Measurements from ENCODE around the gene ROS1.

ROS1 gene

DNA sequence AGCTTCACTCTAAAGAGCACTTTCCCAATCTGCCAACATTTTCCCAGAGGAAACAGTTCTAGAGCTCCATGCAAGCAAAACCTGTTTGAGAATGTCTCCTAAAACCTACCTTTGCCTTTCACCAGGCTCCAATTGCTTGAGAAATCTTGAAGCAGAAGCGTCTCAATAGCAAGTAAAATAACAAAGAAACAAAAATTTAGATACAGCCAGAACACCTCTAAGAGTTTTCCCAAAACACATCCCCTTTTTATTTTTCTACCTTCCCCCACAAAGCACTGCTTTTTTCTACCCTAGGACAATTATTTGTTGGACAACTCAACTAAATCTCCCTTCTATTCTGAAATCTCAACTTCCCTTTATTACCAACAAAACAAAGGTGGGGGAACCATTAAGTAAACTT, 156.8 kb downstream of the ROS1 start:
- no peak for FAIRE-seq
- DNase-seq (ENCODE audit: insufficient read length, low spot score): no peak
- TF ChIP-seq, protein P1, sequence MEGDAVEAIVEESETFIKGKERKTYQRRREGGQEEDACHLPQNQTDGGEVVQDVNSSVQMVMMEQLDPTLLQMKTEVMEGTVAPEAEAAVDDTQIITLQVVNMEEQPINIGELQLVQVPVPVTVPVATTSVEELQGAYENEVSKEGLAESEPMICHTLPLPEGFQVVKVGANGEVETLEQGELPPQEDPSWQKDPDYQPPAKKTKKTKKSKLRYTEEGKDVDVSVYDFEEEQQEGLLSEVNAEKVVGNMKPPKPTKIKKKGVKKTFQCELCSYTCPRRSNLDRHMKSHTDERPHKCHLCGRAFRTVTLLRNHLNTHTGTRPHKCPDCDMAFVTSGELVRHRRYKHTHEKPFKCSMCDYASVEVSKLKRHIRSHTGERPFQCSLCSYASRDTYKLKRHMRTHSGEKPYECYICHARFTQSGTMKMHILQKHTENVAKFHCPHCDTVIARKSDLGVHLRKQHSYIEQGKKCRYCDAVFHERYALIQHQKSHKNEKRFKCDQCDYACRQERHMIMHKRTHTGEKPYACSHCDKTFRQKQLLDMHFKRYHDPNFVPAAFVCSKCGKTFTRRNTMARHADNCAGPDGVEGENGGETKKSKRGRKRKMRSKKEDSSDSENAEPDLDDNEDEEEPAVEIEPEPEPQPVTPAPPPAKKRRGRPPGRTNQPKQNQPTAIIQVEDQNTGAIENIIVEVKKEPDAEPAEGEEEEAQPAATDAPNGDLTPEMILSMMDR (IDR thresholded peaks at IDR 0.05; ENCODE audit: insufficient read depth, missing control alignments): no peak

DNA sequence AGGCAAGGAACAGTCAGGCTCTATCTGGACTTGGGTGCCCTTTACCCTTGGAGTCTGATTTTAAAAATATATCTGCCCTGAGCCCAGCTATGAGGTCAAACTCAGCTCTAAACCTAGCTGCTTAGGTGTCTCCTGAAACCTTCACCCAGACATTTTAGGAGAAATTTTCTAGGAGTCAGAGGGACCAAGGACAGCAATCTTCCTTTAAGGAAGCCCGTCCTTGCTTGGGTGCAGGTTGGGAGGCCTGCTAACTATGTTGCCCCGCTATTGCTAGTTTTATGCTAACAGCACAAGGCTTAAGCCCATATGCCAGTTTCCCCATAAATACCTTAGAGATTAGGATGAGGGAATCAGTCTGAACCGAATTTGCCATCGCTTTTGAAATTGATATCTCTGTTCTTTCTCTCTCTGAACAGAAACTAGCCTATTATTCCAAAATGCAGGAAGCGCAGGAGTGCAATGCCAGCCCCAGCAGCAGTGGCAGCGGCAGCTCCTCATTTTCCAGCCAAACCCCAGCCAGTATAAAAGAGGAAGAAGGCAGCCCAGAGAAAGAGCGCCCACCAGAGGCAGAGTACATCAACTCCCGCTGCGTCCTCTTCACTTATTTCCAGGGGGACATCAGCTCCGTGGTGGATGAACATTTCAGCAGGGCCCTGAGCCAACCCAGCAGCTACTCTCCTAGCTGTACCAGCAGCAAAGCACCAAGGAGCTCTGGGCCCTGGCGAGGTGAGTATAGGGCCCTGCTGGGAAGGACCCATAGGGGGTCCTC, 157.8 kb downstream of the ROS1 start:
- TF ChIP-seq, protein P1 (IDR thresholded peaks at IDR 0.05; ENCODE audit: insufficient read depth, missing control alignments): no peak
- DNase-seq (ENCODE audit: insufficient read length, low spot score) (no peak), FAIRE-seq (no peak)

DNA sequence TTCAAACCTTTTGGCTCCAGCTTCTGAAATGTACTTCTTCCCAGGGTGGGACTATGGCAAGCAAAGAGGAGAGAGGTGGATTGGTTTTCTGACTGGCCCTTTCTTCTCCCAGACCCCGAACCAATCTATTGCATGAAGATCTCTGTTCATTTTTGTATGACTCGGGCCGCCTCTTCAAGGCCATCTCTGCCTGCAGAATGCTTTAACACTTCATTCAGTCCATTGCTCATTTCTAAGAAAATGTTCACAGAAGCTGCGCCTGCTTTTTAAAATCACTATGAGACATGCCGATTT, 158.7 kb downstream of the ROS1 start:
- TF ChIP-seq, protein P1 (IDR thresholded peaks at IDR 0.05; ENCODE audit: insufficient read depth, missing control alignments): no peak
- FAIRE-seq: no peak
- DNase-seq (ENCODE audit: insufficient read length, low spot score): no peak

DNA sequence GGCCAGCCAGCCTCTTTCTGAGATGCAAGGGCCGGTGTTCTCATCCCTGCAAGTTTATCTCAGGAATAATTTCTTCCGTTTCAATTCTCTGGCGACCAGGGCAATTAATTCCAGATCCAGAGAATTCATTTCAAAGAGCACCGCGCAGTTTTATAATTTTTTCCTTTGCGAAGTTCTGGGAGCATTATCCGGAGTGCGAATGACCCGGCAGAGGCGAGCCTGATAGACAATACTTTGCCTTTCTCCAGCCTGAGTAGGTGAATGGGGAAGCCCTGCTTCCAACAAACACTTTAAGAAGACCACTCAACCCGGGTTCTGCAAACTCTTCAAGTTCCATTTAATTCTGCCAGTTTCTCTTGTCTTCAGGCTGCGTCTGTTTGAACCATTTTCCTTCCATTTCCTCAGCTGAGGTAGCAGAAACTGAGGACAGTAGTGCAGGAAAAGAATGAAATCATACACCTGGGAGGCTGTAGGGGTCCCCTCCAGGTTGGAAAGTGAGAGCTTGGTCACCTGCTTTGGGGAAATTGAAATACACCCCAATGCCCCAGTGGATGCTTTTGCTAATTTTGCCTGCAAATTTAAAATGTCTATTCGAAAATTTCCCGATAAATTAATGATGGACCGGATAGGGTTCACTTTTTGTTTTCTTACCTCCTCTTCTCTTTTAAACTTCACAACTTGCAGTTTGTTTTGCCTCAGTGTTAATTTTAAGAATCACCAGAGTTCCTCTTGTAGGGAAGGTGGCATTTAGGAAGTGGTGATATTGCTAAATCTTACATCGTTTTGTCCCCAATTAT, 159.3 kb downstream of the ROS1 start:
- FAIRE-seq: no peak
- no peak for DNase-seq (ENCODE audit: insufficient read length, low spot score)

DNA sequence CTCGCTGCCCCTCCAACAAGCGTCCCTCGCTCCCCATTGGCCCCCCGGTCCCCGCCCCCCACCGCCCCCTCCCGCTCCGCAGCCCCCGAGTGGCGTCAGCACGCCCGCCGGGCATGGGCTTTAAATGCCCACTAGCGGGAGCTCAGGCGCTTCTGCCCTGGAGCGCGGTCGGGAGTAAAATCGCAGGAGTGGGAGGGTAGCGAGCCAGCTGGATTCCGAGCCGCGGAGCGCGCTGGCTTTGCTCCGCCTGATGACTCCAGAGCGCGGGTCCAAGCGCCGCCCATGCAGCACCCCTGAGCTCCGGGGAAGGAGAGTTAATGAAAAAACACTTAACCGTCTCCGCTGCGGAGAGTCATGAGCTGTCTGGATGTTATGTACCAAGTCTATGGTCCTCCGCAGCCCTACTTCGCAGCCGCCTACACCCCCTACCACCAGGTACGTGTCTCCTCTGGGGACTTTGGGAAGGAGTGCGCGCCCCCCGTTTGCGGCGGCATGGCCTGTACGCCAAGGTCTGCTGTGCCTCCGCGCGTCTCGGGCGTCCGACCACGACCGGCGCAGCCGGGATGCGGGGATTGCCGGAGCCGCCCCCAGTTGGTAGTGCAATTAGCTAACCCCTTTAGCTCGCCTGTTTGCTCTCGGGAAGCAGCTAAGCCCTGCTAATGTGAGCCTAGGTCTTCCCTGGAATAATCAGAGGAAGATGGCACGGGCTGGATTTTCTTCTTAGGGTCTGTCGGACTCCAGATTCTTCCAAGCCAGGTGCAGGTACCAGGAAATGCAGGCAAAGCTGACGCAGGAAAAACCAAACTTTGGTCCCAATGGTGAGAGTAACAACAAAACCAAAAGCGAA, 160.1 kb downstream of the ROS1 start, which contains the start of gene VGLL2:
Gene VGLL2 (plus strand): TSS at position 149 of the 847 bp plus-strand sequence. CDS start 206 bp downstream, at position 355.
- DNase-seq (ENCODE audit: insufficient read length, low spot score): peak; percentile 51
- TF ChIP-seq, protein P1 (IDR thresholded peaks at IDR 0.05; ENCODE audit: insufficient read depth, missing control alignments): peak; percentile 16
- no peak for FAIRE-seq

More for the DNA sequence above, 159.3 kb downstream of the ROS1 start:
- TF ChIP-seq, protein P1 (IDR thresholded peaks at IDR 0.05; ENCODE audit: insufficient read depth, missing control alignments): no peak

DNA sequence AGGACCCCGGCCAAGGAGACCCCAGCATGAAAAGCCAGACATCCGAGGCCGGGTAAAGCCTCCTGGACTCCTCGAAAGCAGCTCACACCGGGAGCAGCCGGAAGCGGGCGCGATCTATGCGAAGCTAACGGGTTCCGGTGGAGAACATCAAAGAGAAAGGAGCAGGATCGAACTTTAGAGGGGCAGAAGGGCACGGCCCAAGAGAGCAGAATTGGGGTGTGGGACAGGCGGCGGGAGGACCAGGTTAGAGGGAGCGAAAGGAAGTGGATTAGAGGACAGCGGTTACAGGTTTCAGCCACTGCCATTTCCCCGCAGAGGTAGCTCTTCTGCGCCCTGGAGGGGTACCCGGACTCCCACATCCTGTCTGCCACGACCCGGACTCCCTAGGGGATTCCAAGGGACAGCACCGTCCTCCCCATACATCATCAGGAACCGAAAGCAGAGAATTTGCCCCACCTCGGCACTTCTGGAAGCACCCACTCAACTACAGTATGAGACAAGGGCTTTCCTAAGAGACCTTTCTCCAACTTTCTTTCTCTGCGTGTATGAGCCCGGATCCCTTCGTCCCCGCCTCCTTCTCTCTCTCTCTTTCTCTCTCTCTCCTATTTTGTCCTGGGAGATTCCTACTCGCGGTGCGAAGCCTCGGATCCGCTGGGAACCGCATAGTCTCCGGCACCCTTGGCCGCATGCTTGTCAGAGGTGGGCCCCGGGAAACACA, 160.9 kb downstream of the ROS1 start:
- no peak for FAIRE-seq
- DNase-seq (ENCODE audit: insufficient read length, low spot score): no peak
- TF ChIP-seq, protein P1 (IDR thresholded peaks at IDR 0.05; ENCODE audit: insufficient read depth, missing control alignments): no peak
